Astrocyte (in vitro differentiated cells and primary cell): ENCODE data around the gene PCCA. TPM values are rescaled to one million over a fixed set of nuclear protein-coding genes. Genes with fewer than 3 reads are reported as not detected.
A peak's percentile ranks its signal among the peaks of the same experiment; 100 is the strongest.

ENCODE experiments used
- DNase-seq: peaks from one replicate; pipeline ENCODE4 v3.0.0-alpha.2; 2010; ENCODE audit warnings: low read depth
- FAIRE-seq: peaks from 2 replicates; lab custom pipeline; 2011; peaks lifted over from hg19 to GRCh38; lab: Jason Lieb, UNC
- H2AFZ ChIP-seq: 2 replicates; pipeline ENCODE4 v1.6.0; 2012; ENCODE audit warnings: low read depth, low read length, inconsistent platforms
- H3K27ac ChIP-seq: 2 replicates; pipeline ENCODE4 v1.5.1; 2011; ENCODE audit warnings: low read depth, low read length, inconsistent platforms
- H3K27me3 ChIP-seq: 2 replicates; pipeline ENCODE4 v1.6.0; 2011; ENCODE audit warnings: low read length, inconsistent platforms; ENCODE audit not compliant: insufficient read depth
- H3K36me3 ChIP-seq: 2 replicates; pipeline ENCODE4 v1.5.1; 2011; ENCODE audit warnings: low read length, inconsistent platforms; ENCODE audit not compliant: insufficient read depth
- H3K4me1 ChIP-seq: 2 replicates; pipeline ENCODE4 v1.5.1; 2011; ENCODE audit warnings: low read length, inconsistent platforms; ENCODE audit not compliant: insufficient read depth
- H3K4me2 ChIP-seq: 2 replicates; pipeline ENCODE4 v1.6.0; 2012; ENCODE audit warnings: low read length, inconsistent platforms
- H3K4me3 ChIP-seq: 2 replicates; pipeline ENCODE4 v1.5.1; 2011; ENCODE audit warnings: low read depth, mild to moderate bottlenecking, low read length, inconsistent platforms; ENCODE audit not compliant: insufficient read depth
- H3K79me2 ChIP-seq: 2 replicates; pipeline ENCODE4 v1.6.0; 2012; ENCODE audit warnings: mild to moderate bottlenecking, low read length, inconsistent platforms; ENCODE audit not compliant: insufficient read depth
- H3K9ac ChIP-seq: 2 replicates; pipeline ENCODE4 v1.6.0; 2012; ENCODE audit warnings: mild to moderate bottlenecking, low read length, inconsistent platforms
- H3K9me3 ChIP-seq: 2 replicates; pipeline ENCODE4 v1.5.1; 2012; ENCODE audit warnings: low read depth, mild to moderate bottlenecking, low read length, inconsistent platforms; ENCODE audit not compliant: insufficient read depth
- H4K20me1 ChIP-seq: 2 replicates; pipeline ENCODE4 v1.6.0; 2012; ENCODE audit warnings: low read length, inconsistent platforms; ENCODE audit not compliant: insufficient read depth
- H3K27ac Mint-ChIP-seq: one replicate; pipeline ENCODE4 v1.8.0; 2021; ENCODE audit warnings: mild to moderate bottlenecking, mixed read lengths; ENCODE audit not compliant: unreplicated experiment
- H3K27me3 Mint-ChIP-seq: one replicate; pipeline ENCODE4 v1.8.0; 2021; ENCODE audit warnings: low read depth, mixed read lengths; ENCODE audit not compliant: unreplicated experiment
- H3K36me3 Mint-ChIP-seq: one replicate; pipeline ENCODE4 v1.8.0; 2021; ENCODE audit warnings: low read depth, mixed read lengths; ENCODE audit not compliant: unreplicated experiment
- H3K4me1 Mint-ChIP-seq: one replicate; pipeline ENCODE4 v1.8.0; 2021; ENCODE audit warnings: low read depth, mixed read lengths; ENCODE audit not compliant: unreplicated experiment
- H3K4me3 Mint-ChIP-seq: one replicate; pipeline ENCODE4 v1.8.0; 2021; ENCODE audit warnings: mild to moderate bottlenecking, moderate library complexity, mixed read lengths; ENCODE audit not compliant: unreplicated experiment
- H3K9me3 Mint-ChIP-seq: one replicate; pipeline ENCODE4 v1.8.0; 2021; ENCODE audit warnings: mild to moderate bottlenecking, mixed read lengths; ENCODE audit not compliant: unreplicated experiment
- EZH2 ChIP-seq: IDR thresholded peaks from 2 replicates; pipeline ENCODE4 v1.6.1; 2012; ENCODE audit warnings: mild to moderate bottlenecking, low read length, inconsistent platforms; ENCODE audit not compliant: insufficient read depth
- total RNA-seq: library from RNA; stranded (reverse); gene quantifications from 2 replicates; pipeline ENCODE4 v1.2.1, GENCODE V29; 2021
- TF ChIP-seq, protein P1 (sequence below): IDR thresholded peaks from 2 replicates; pipeline ENCODE4 v1.5.1; 2011; ENCODE audit warnings: low read depth, mild to moderate bottlenecking, inconsistent platforms, low read length, moderate library complexity; ENCODE audit not compliant: insufficient read depth

Gene PCCA
- total RNA-seq, 1 donor from 2014 or later, result 13.9 TPM

GRCh38 chr13:100528820-100529219, 439.9 kb downstream of the PCCA start:
- Mint-ChIP-seq H3K36me3 (peaks cover 12% of the 10 kb centered on the region), H3K9me3 (no peaks in the 10 kb centered on the region), H3K27ac (peak overlapping the region; percentile 62), H3K4me3 (no peak overlapping the region), H3K4me1 (peaks cover 2% of the 10 kb centered on the region), H3K27me3 (no peaks in the 10 kb centered on the region)
- TF ChIP-seq, protein P1, sequence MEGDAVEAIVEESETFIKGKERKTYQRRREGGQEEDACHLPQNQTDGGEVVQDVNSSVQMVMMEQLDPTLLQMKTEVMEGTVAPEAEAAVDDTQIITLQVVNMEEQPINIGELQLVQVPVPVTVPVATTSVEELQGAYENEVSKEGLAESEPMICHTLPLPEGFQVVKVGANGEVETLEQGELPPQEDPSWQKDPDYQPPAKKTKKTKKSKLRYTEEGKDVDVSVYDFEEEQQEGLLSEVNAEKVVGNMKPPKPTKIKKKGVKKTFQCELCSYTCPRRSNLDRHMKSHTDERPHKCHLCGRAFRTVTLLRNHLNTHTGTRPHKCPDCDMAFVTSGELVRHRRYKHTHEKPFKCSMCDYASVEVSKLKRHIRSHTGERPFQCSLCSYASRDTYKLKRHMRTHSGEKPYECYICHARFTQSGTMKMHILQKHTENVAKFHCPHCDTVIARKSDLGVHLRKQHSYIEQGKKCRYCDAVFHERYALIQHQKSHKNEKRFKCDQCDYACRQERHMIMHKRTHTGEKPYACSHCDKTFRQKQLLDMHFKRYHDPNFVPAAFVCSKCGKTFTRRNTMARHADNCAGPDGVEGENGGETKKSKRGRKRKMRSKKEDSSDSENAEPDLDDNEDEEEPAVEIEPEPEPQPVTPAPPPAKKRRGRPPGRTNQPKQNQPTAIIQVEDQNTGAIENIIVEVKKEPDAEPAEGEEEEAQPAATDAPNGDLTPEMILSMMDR, result no peak
- TF ChIP-seq EZH2, result no peak
- H3K4me3 ChIP-seq, result no peak overlapping the region
- H3K4me2 ChIP-seq, result no peak overlapping the region
- H3K36me3 ChIP-seq, result no peaks in the 10 kb centered on the region
- no peaks in the 10 kb centered on the region for H4K20me1 ChIP-seq
- H2AFZ ChIP-seq, result no peak overlapping the region
- H3K9me3 ChIP-seq, result no peaks in the 10 kb centered on the region
- H3K4me1 ChIP-seq, result no peaks in the 10 kb centered on the region
- no peak overlapping the region for H3K27ac ChIP-seq
- no peak for DNase-seq
- no peak overlapping the region for H3K9ac ChIP-seq
- no peaks in the 10 kb centered on the region for H3K27me3 ChIP-seq
- FAIRE-seq, result no peak
- H3K79me2 ChIP-seq, result no peaks in the 10 kb centered on the region

DNA sequence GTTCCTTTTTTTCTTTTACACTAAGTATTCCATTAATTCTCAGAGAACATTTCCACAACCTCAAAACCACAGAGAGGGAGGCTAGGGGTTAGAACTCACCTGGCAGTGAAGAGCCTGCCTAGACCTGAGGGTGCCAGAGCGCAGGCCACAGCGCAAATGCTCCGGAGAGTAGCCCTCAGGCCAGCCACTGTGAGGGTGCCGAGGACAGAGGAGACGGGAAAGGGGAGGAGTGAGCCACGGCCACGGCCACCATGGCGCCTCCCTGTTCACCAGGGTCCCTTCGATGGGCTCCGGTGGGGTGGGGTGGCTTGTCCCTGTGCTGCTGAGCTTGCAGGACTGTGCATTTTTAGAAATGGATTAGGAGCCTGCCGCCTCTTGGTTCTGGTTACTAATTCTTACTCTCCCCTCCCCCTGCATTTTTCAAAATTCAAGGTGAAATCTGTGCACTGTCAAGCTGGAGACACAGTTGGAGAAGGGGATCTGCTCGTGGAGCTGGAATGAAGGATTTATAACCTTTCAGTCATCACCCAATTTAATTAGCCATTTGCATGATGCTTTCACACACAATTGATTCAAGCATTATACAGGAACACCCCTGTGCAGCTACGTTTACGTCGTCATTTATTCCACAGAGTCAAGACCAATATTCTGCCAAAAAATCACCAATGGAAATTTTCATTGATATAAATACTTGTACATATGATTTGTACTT, 440.9 kb downstream of the PCCA start:
- DNase-seq (no peak), FAIRE-seq (no peak)
- Histone ChIP-seq H3K27ac (no peak overlapping the region), H4K20me1 (no peaks in the 10 kb centered on the region), H3K79me2 (no peaks in the 10 kb centered on the region), H3K27me3 (no peaks in the 10 kb centered on the region), H3K4me3 (no peak overlapping the region), H3K4me1 (no peaks in the 10 kb centered on the region), H3K4me2 (no peak overlapping the region), H3K9me3 (no peaks in the 10 kb centered on the region), H3K36me3 (no peaks in the 10 kb centered on the region), H3K9ac (no peak overlapping the region), H2AFZ (no peak overlapping the region)
- no peaks in the 10 kb centered on the region for H3K9me3 Mint-ChIP-seq
- peaks cover 2% of the 10 kb centered on the region for H3K4me1 Mint-ChIP-seq
- H3K27ac Mint-ChIP-seq, result no peak overlapping the region
- H3K4me3 Mint-ChIP-seq, result no peak overlapping the region
- no peaks in the 10 kb centered on the region for H3K27me3 Mint-ChIP-seq
- H3K36me3 Mint-ChIP-seq, result peaks cover 12% of the 10 kb centered on the region
- TF ChIP-seq, protein P1, result no peak
- no peak for TF ChIP-seq EZH2

DNA sequence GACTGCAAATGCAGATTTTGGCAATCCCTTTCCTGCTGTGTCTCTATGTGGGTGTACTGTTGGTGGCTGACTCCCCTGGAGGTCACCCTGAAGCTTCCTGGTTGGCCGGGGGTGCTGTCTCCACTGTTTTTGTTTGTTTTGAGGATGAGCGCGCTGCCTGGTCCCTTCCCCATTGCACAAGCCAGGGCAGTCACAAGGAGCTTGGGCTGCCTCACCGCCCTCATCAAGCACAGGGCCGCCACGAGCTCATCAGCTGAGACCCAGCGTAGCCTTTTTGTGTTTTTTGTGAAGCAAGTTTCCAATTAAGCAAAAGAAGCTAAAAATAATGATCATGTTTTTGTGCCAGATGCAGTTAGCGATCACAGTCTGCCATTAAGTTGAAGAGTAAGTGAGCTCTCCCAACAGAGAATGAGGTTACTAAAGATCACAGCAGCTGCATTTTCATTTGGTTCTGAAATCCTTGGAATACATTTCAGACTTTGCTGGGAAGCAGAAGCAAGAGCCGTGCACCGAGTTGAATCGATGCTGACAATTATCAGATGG, 441.8 kb downstream of the PCCA start:
- no peaks in the 10 kb centered on the region for H3K36me3 ChIP-seq
- no peaks in the 10 kb centered on the region for H3K4me1 ChIP-seq
- no peak overlapping the region for H3K4me2 ChIP-seq
- H2AFZ ChIP-seq, result no peak overlapping the region
- H3K79me2 ChIP-seq, result no peaks in the 10 kb centered on the region
- Mint-ChIP-seq H3K9me3 (no peaks in the 10 kb centered on the region), H3K27ac (no peak overlapping the region), H3K36me3 (peaks cover 11% of the 10 kb centered on the region), H3K27me3 (no peaks in the 10 kb centered on the region), H3K4me1 (peaks cover 2% of the 10 kb centered on the region), H3K4me3 (no peak overlapping the region)
- H3K9me3 ChIP-seq, result no peaks in the 10 kb centered on the region
- TF ChIP-seq, protein P1, result no peak
- no peak for TF ChIP-seq EZH2
- H4K20me1 ChIP-seq, result no peaks in the 10 kb centered on the region
- DNase-seq, result no peak
- no peak for FAIRE-seq
- H3K27me3 ChIP-seq, result no peaks in the 10 kb centered on the region
- no peak overlapping the region for H3K9ac ChIP-seq
- H3K4me3 ChIP-seq, result no peak overlapping the region
- no peak overlapping the region for H3K27ac ChIP-seq
